Osteoblast (primary cell): ENCODE measurements around the gene DMRT3. TPM values are rescaled to one million over a fixed set of nuclear protein-coding genes. Genes with fewer than 3 reads are reported as not detected.

Experiments
- DNase-seq: peaks from one replicate; pipeline ENCODE4 v3.0.0; 2011; ENCODE audit warnings: low spot score, mixed read lengths; ENCODE audit not compliant: insufficient read length; ENCODE audit errors: missing footprints
- H2AFZ ChIP-seq: 2 replicates; pipeline ENCODE4 v1.6.0; 2011; ENCODE audit warnings: mild to moderate bottlenecking, low read length
- H3K27ac ChIP-seq: 2 replicates; pipeline ENCODE4 v1.5.1; 2011; ENCODE audit warnings: mild to moderate bottlenecking, low read depth, low read length, moderate library complexity
- H3K27me3 ChIP-seq: 2 replicates; pipeline ENCODE4 v1.6.0; 2012; ENCODE audit warnings: mild to moderate bottlenecking, control low read depth, inconsistent platforms, low read length, moderate library complexity; ENCODE audit not compliant: insufficient read depth
- H3K36me3 ChIP-seq: 2 replicates; pipeline ENCODE4 v1.5.1; 2011; ENCODE audit warnings: mild to moderate bottlenecking, low read length, control low read depth, moderate library complexity; ENCODE audit not compliant: insufficient read depth
- H3K4me1 ChIP-seq: 2 replicates; pipeline ENCODE4 v1.5.1; 2011; ENCODE audit warnings: mild to moderate bottlenecking, low read length, control low read depth, moderate library complexity; ENCODE audit not compliant: insufficient read depth
- H3K4me2 ChIP-seq: 2 replicates; pipeline ENCODE4 v1.6.0; 2011; ENCODE audit warnings: mild to moderate bottlenecking, low read length; ENCODE audit not compliant: insufficient read depth
- H3K4me3 ChIP-seq: fragments of 200-600 bp; sonication (generic); 3 replicates; pipeline ENCODE4 v1.5.1; 2012; ENCODE audit warnings: mild to moderate bottlenecking, low read length, inconsistent platforms; ENCODE audit not compliant: insufficient read depth
- H3K79me2 ChIP-seq: 2 replicates; pipeline ENCODE4 v1.6.0; 2012; ENCODE audit warnings: mild to moderate bottlenecking, low read length, control low read depth, inconsistent platforms; ENCODE audit not compliant: insufficient read depth
- H3K9me3 ChIP-seq: 2 replicates; pipeline ENCODE4 v1.5.1; 2011; ENCODE audit warnings: low read depth, low read length, control low read depth
- H4K20me1 ChIP-seq: 2 replicates; pipeline ENCODE4 v1.6.0; 2012; ENCODE audit warnings: mild to moderate bottlenecking, low read length, control low read depth; ENCODE audit not compliant: insufficient read depth
- total RNA-seq: library from RNA; depleted of rRNA; stranded (reverse); fragments of >200 nt; gene quantifications from 2 replicates; pipeline ENCODE4 v1.2.3, GENCODE V29; 2012
- TF ChIP-seq, protein P1 (sequence below): IDR thresholded peaks from 2 replicates; pipeline ENCODE4 v1.5.1; 2011; ENCODE audit warnings: mild to moderate bottlenecking, low read depth, low read length, moderate library complexity; ENCODE audit errors: extremely low read depth

Gene DMRT3
- total RNA-seq, 1 donor = not detected

DNA sequence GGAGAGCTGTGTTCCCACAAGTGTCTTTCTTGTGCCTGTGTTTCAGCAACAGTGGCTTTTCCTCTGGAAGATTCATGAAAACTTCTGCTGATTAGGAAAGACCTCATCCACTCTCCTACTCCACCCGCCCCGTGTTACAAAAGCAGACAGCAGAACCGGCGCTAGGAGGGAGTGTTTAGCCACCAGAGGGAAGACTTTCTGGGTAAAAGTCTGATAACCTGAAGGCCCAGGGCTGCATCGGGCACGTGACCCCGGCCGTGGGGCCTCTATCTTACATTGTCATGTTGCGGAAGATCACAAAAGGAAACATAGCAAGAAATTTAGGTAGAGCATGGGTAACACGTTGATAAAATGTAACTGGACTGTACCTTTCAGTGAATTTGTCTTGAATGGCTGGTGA is 41.7 kb downstream of the DMRT3 start:
- no peaks in the 10 kb centered on the region for H3K9me3 ChIP-seq
- no peaks in the 10 kb centered on the region for H4K20me1 ChIP-seq
- H3K36me3 ChIP-seq = no peaks in the 10 kb centered on the region
- TF ChIP-seq, protein P1, sequence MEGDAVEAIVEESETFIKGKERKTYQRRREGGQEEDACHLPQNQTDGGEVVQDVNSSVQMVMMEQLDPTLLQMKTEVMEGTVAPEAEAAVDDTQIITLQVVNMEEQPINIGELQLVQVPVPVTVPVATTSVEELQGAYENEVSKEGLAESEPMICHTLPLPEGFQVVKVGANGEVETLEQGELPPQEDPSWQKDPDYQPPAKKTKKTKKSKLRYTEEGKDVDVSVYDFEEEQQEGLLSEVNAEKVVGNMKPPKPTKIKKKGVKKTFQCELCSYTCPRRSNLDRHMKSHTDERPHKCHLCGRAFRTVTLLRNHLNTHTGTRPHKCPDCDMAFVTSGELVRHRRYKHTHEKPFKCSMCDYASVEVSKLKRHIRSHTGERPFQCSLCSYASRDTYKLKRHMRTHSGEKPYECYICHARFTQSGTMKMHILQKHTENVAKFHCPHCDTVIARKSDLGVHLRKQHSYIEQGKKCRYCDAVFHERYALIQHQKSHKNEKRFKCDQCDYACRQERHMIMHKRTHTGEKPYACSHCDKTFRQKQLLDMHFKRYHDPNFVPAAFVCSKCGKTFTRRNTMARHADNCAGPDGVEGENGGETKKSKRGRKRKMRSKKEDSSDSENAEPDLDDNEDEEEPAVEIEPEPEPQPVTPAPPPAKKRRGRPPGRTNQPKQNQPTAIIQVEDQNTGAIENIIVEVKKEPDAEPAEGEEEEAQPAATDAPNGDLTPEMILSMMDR = peak; percentile 42
- H3K27me3 ChIP-seq = no peaks in the 10 kb centered on the region
- H2AFZ ChIP-seq = no peak overlapping the region
- no peak overlapping the region for H3K27ac ChIP-seq
- no peaks in the 10 kb centered on the region for H3K79me2 ChIP-seq
- no peak overlapping the region for H3K4me3 ChIP-seq
- H3K4me2 ChIP-seq = no peak overlapping the region
- no peaks in the 10 kb centered on the region for H3K4me1 ChIP-seq
- peak; percentile 65 for DNase-seq

DNA sequence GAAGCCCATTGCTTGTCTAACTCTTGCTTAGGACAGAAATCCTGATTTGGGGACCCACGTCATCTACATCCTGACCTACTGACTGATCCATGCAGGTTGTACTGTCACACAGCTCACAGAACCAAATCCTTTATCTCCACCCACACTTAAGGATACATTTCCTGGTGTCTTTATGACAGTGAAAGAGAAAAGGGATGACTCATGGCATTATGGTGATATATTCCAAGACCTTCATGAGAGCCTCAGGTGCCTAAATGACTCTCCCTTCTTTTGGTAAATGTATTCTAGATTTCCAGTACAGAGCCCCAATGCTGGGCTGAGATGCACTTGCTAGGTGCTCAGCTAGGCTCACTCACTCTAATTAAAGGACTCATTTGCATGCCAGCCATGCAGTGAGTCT is 47.7 kb downstream of the DMRT3 start:
- H3K4me2 ChIP-seq = no peak overlapping the region
- H3K27me3 ChIP-seq = no peaks in the 10 kb centered on the region
- H4K20me1 ChIP-seq = no peaks in the 10 kb centered on the region
- no peaks in the 10 kb centered on the region for H3K4me1 ChIP-seq
- TF ChIP-seq, protein P1 = no peak
- no peak overlapping the region for H3K4me3 ChIP-seq
- H3K27ac ChIP-seq = no peak overlapping the region
- no peaks in the 10 kb centered on the region for H3K36me3 ChIP-seq
- H2AFZ ChIP-seq = no peak overlapping the region
- no peak for DNase-seq
- no peaks in the 10 kb centered on the region for H3K79me2 ChIP-seq
- H3K9me3 ChIP-seq = no peaks in the 10 kb centered on the region

DNA sequence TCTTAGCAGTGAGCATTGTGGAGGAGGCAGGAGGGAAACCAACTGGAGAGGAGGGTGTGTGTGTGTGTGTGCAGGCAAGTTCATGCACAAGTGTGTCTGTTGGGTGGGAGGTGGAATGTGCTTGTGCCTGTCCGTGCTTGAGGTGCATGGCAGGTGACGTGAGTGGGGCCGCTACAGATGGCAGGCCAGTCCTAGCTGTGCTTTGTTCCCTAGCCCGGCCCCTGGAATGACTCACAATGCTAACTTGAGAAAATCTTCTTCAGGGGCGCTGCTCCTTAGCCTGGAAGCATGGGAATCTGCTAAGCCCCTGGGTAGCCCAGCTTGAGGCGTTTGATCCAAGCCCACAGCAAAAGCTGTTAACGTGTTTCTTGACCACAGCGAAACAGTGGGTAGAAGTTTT is 48.7 kb downstream of the DMRT3 start:
- no peaks in the 10 kb centered on the region for H3K36me3 ChIP-seq
- no peak overlapping the region for H3K4me3 ChIP-seq
- no peaks in the 10 kb centered on the region for H3K27me3 ChIP-seq
- H3K27ac ChIP-seq = no peak overlapping the region
- H3K4me1 ChIP-seq = no peaks in the 10 kb centered on the region
- H3K9me3 ChIP-seq = no peaks in the 10 kb centered on the region
- H4K20me1 ChIP-seq = no peaks in the 10 kb centered on the region
- no peak overlapping the region for H2AFZ ChIP-seq
- no peak overlapping the region for H3K4me2 ChIP-seq
- DNase-seq = no peak
- TF ChIP-seq, protein P1 = no peak
- H3K79me2 ChIP-seq = no peaks in the 10 kb centered on the region

DNA sequence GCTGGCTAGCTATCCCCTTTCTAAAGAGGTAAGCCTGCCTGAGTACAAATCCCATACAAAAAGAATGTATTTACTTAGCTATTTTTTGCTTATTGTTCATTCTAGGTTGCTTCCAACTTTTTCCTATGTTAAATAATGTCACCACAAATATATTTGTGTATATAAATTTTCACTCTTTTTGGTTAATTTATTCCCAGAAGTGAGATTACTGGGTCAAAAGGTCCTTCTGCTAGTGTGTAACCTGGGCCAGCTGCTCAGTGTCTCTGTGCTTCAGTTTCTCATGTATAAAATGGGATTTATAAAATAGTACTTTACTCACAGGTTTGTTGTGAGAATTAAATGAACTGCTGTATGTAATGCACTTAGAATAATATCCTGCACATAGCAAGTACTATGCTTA is 49.8 kb downstream of the DMRT3 start:
- Histone ChIP-seq H3K27me3 (no peaks in the 10 kb centered on the region), H3K79me2 (no peaks in the 10 kb centered on the region), H2AFZ (no peak overlapping the region), H3K9me3 (no peaks in the 10 kb centered on the region), H3K4me1 (no peaks in the 10 kb centered on the region), H4K20me1 (no peaks in the 10 kb centered on the region), H3K27ac (no peak overlapping the region), H3K36me3 (no peaks in the 10 kb centered on the region), H3K4me3 (no peak overlapping the region), H3K4me2 (no peak overlapping the region)
- TF ChIP-seq, protein P1 = no peak
- no peak for DNase-seq
